T-helper 2 cell (primary cell): ENCODE results near the gene ANXA2.
"Not testable (repeated sequence)": the region's sequence is repeated elsewhere in the genome, so short reads cannot be mapped to it uniquely, and the experiment has no call there.

Experiments
- DNase-seq, 5 experiments: peaks; one replicate each; pipeline versions ENCODE4 v3.0.0 to v3.0.0-alpha.2; 2012 to 2022

The ANXA2 gene

GRCh38 chr15:60339236-60339635 is 58.5 kb downstream of the ANXA2 start:
- DNase-seq, result no peak

DNA sequence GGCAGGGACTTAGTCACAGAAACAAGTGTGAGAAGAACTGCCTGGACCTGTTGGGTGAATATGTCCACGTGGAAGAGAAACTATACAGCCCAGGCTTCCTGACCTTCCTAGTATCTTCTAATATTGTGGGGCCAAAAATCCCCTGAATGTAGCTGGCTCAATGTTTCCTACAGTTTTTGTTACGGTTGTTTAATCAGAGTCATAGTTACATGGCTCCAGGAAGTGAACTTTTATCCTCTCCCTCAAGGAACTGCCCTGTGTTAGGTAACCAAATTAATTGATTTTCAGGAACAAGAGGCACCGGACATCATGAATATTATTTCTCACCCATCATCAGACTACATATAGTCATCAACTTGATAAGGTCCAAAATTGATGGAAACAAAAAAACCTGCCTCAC is 59.0 kb downstream of the ANXA2 start:
- no peak for DNase-seq

DNA sequence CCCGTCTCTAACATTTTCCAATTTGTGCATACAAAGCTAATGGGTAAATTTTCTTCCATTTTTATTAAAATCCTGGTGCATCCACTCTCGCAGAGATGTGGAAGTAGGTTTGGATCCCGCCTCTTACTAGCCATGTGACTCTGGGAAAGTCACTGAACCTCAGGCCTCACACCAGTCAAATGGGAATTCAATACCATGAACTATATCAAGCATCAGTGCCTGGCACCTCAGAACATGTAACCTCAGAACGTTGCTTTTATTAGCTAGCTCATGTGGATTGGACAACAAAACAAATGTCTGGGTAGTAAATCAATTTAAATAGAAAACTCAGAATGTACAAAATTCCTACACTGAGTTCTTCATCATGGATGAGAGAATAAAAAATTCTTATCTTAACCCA is 60.7 kb downstream of the ANXA2 start:
- DNase-seq, result no peak

- DNase-seq, result not testable (repeated sequence)
Measured at GRCh38 chr15:60335296-60335695, 62.5 kb downstream of the ANXA2 start.

GRCh38 chr15:60328852-60329443 is 68.8 kb downstream of the ANXA2 start:
- peak in 1 of 5 experiments; percentile 45 for DNase-seq

GRCh38 chr15:60326824-60327654 is 70.7 kb downstream of the ANXA2 start:
- DNase-seq, result peak in 2 of 5 experiments; percentile 9 to 69

DNA sequence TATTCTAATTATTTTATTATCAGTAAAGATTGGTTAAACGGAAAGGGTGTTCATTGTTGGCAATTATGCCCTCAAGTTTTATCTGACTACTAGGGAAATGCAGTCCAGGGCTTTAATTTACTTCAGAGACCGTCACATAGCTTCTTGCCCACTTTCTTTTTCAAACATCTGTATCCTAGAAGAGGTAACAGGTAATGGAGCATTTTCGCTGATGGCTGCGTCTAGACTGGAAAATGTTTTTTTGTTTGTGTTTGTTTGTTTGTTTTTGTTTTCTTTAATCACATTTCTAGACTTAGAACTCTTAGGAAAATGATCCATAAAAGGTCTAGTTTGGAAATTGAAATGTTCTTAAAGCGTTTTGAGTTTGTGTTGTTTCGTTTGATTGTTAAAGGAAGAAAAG is 71.4 kb downstream of the ANXA2 start:
- no peak for DNase-seq

- no peak for DNase-seq
Measured at GRCh38 chr15:60325905-60326304, 71.9 kb downstream of the ANXA2 start.

DNA sequence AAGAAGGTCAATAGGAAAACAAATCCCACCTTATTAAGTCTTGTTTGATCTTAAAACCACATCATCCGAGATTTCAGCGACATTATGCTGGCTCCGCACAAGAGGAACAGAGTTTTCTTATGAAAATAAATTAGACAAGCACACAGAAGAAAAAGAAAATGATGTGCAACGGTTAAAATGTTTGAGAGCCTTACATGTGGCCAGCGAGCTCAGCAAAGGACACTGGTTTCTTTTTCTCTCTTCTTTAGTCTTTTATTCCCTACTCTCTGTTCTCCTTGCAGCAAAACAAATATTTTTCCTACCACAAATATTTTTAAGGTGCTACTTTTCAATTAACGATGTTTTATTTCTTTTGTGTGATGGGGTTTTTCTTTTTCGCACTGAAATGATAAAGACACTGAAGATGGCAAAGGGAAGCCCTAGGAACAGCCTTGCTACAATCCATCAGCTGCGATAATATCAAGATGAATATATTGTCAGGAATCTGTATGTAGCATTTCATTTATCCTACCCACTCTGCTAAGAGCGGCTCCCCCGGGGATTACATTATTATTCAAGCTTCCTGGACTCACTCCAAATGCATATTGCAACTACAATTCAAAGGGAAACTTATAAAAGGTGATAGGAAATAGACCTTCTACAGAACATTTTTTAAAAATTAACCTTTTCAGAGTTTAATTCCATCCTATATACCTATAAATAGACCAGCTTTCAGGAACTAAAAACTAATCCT is 72.9 kb downstream of the ANXA2 start:
- DNase-seq, result no peak

DNA sequence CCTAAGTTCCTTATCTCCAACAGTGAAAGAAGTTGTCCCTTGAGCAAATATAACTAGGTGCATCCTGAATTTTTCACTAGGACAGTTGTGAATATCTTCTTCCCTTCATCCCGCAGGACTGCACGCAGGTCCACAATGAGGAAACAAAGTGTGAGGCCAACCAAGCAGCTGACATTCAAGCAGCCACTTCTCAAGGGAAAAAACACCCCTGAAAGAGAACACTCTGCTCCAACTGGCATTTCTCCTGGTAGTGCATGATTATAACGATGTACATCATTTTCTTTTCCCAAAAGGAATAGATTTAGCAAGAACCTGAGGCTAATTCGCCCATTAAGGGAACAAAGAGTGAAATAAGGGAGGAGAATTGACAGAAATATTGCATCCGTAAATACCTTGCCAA is 74.5 kb downstream of the ANXA2 start:
- no peak for DNase-seq

- DNase-seq, result peak in 1 of 5 experiments; percentile 27
Measured at GRCh38 chr15:60320365-60320764, 77.4 kb downstream of the ANXA2 start.

GRCh38 chr15:60318216-60318867 is 79.4 kb downstream of the ANXA2 start:
- DNase-seq, result no peak

DNA sequence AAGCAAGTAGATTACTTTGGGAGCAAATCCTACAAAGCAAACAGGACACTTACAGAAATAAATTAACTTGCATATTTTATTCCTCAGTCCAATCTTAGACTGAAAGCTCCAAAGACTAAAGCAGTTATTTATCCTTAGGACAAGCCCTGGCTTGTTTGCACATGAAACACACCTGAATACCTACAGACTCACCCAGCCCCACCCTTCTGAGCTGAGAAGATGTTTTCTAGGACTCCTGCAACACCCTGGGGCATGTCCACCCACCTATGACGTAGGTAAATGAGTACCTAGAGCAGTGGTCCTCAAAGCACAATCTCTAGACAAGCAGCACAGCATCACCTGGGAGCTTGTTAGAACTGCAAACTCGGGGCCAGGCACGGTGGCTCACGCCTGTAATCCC is 80.8 kb downstream of the ANXA2 start:
- no peak for DNase-seq

DNA sequence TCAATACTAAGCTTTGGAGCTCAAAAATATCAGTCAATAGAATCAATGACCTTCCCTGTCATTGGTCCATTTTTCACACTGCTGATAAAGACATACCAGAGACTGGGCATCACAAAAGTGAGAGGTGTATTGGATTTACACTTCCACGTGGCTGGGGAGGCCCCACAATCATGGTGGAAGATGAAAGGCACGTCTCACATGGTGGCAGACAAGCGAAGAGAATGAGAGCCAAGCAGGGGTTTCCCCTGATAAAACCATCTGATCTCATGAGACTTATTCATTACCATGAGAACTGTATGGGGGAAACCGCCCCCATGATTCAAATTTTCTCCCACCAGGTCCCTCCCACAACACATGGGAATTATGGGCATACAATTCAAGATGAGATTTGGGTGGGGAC is 81.9 kb downstream of the ANXA2 start:
- no peak for DNase-seq

- no peak for DNase-seq
Measured at GRCh38 chr15:60313906-60314305, 83.9 kb downstream of the ANXA2 start.

- no peak for DNase-seq
Measured at GRCh38 chr15:60307034-60307433, 90.8 kb downstream of the ANXA2 start.

DNA sequence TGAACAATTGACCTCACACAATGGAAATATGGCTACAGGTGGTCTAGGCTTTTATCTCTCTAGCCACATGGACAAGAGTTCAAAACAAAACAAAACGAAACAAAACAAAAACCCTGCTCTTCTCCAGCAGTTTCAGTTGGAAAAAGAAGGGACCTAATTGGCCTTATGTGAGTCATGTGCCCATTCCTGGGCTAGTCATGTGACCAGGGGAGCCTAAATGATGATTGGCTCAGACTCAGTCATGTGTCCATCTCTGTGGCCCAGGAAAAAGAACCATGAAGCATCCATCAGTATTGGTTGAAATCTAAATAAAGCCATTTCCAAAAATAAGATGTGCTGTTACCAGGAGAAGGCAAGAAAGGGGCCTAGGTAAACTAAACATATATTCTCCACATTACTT is 96.8 kb downstream of the ANXA2 start:
- DNase-seq, result no peak

DNA sequence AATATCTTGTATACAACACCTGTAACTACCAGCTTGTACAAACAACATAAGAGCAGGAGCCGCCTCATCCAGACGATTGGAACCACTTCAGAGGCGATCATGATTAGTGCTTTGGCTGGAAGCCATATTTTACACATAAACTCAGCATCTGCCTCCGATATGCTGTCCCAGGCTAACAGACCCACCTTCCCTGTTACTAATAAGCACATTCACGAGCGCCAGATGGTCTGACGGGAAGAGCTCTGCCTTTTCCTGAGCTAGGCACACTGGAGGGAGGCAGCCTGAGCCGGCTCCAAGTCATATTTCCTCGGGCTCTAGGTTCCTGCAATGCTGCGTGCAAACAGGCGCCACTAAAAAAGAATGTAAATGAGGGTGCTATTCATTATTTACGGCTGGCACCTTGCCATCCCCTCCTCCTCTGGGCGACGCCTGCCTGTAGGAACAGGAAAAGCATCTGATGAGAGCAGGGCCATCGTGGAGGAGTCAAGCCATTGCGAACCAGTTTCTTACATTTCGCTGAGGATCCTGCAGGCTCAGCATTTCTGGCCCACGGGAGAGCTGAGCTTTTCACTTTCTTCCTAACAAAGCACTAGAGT is 98.2 kb downstream of the ANXA2 start:
- no peak for DNase-seq
